Upper lobe of right lung (tissue), 1 donor: ENCODE measurements around the gene MYO16. TPM values are rescaled to one million over a fixed set of nuclear protein-coding genes. Genes with fewer than 3 reads are reported as not detected.
A peak's percentile ranks its signal among the peaks of the same experiment; 100 is the strongest.

Experiments
- ATAC-seq: fragments of 200-7000 bp; cut with Tn5 transposase; one replicate; pipeline ENCODE4 v1.9.1; 2020; ENCODE audit warnings: mild to moderate bottlenecking, moderate library complexity
- DNase-seq: peaks from one replicate; pipeline ENCODE4 v3.0.0-alpha.2; 2020
- H3K27ac ChIP-seq: fragments of 200-600 bp; one replicate; pipeline ENCODE4 v1.8.0; 2022
- H3K27me3 ChIP-seq: fragments of 200-600 bp; one replicate; pipeline ENCODE4 v1.8.0; 2022; ENCODE audit warnings: mild to moderate bottlenecking
- H3K36me3 ChIP-seq: fragments of 200-600 bp; one replicate; pipeline ENCODE4 v1.8.0; 2022
- H3K4me1 ChIP-seq: fragments of 200-600 bp; one replicate; pipeline ENCODE4 v1.8.0; 2022
- H3K4me3 ChIP-seq: fragments of 200-600 bp; one replicate; pipeline ENCODE4 v1.8.0; 2022; ENCODE audit warnings: mild to moderate bottlenecking
- H3K9me3 ChIP-seq: fragments of 200-600 bp; one replicate; pipeline ENCODE4 v1.8.0; 2022
- intact Hi-C: fragments of 100-400 bp; cut with DNase I; formaldehyde crosslinking; loops from one replicate; pipeline ENCODE4 v1.11.0; 2022
- total RNA-seq: library from RNA; stranded (reverse); fragmentation: NEBNext Ultra II Directional; extraction: Animal tissue kit (Norgen Biotek cat#: 25700); gene quantifications from one replicate; pipeline ENCODE4 v1.2.1, GENCODE V29; 2021
- TF ChIP-seq, protein P1 (sequence below): fragments of 200-600 bp; IDR thresholded peaks from one replicate; pipeline ENCODE4 v1.8.0; 2022; ENCODE audit warnings: antibody characterized with exemption
- donor health status: DM: no; HTN: yes; CAD: no; lungs with severe emphysema.

MYO16 gene
- total RNA-seq, 1 donor from 2014 or later: 0.46 TPM

DNA sequence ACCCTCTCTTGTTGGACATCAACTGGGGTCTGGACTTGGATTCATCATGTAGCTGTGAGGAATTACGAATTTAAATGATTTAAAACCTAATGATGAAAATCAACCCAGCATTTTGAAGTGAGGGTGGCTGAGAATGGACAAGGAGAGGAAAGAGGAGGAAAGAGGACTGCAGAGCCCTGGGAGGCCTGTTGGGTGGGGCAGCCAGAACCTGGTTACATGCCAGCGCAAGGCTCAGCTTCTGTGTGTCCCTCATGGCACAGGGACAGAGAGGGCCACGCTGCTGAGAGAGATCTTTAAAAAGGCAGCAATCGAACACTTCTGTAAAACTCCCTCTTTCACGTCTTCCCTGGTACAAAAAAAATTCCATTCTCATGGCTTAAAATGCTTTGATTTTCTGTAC is 292.7 kb downstream of the MYO16 start:
- DNase-seq (no peak), ATAC-seq (no peak)
- TF ChIP-seq, protein P1, sequence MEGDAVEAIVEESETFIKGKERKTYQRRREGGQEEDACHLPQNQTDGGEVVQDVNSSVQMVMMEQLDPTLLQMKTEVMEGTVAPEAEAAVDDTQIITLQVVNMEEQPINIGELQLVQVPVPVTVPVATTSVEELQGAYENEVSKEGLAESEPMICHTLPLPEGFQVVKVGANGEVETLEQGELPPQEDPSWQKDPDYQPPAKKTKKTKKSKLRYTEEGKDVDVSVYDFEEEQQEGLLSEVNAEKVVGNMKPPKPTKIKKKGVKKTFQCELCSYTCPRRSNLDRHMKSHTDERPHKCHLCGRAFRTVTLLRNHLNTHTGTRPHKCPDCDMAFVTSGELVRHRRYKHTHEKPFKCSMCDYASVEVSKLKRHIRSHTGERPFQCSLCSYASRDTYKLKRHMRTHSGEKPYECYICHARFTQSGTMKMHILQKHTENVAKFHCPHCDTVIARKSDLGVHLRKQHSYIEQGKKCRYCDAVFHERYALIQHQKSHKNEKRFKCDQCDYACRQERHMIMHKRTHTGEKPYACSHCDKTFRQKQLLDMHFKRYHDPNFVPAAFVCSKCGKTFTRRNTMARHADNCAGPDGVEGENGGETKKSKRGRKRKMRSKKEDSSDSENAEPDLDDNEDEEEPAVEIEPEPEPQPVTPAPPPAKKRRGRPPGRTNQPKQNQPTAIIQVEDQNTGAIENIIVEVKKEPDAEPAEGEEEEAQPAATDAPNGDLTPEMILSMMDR: no peak

DNA sequence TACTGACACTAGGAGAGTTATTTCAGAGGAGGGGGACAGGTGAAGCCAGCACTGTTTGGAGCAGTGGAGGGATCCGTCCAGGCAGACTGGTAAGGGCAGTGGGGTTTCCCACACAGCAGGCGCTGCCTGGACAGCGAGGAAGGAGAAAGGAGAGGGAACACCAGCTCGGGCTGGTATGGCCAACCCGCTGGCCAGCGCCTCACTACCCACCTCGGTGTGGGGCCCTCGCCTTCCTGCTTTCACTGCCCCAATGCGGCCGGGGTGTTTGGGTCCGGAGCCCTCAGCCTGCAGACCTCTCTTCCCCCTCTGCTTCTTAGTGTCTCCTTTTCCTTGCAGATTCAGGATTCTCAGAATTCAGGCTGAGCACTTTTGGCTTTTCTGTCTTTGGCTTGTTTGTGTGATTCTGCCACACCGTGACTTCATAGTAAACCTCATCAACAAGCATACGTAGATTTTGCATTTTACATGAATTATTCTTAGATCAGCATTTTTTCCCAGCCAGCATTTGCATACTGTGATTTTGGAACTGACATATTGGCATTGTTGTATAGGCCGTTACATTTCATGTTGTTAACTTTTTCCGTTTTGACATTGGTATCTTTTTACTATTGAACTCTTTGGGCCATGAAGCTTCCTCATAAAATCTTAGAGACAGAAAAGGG is 294.1 kb downstream of the MYO16 start:
- H3K27me3 ChIP-seq: no peaks in the 10 kb centered on the region
- TF ChIP-seq, protein P1: no peak
- DNase-seq (no peak), ATAC-seq (peak; percentile 12)
- no peak overlapping the region for H3K4me3 ChIP-seq
- intact Hi-C loops: no loop called here
- no peaks in the 10 kb centered on the region for H3K36me3 ChIP-seq
- H3K4me1 ChIP-seq: no peaks in the 10 kb centered on the region
- no peak overlapping the region for H3K27ac ChIP-seq
- H3K9me3 ChIP-seq: no peaks in the 10 kb centered on the region

More for the DNA sequence above, 292.7 kb downstream of the MYO16 start:
- Histone ChIP-seq H3K4me1 (no peaks in the 10 kb centered on the region), H3K4me3 (no peak overlapping the region), H3K27ac (no peak overlapping the region), H3K9me3 (no peaks in the 10 kb centered on the region), H3K36me3 (no peaks in the 10 kb centered on the region), H3K27me3 (no peaks in the 10 kb centered on the region)
- intact Hi-C loops: no loop called here

GRCh38 chr13:108924134-108924533 is 294.7 kb downstream of the MYO16 start:
- TF ChIP-seq, protein P1: no peak
- no peaks in the 10 kb centered on the region for H3K36me3 ChIP-seq
- no peak overlapping the region for H3K27ac ChIP-seq
- no peaks in the 10 kb centered on the region for H3K4me1 ChIP-seq
- no peak overlapping the region for H3K4me3 ChIP-seq
- ATAC-seq (no peak), DNase-seq (no peak)
- intact Hi-C loops: no loop called here
- no peaks in the 10 kb centered on the region for H3K9me3 ChIP-seq
- H3K27me3 ChIP-seq: no peaks in the 10 kb centered on the region

DNA sequence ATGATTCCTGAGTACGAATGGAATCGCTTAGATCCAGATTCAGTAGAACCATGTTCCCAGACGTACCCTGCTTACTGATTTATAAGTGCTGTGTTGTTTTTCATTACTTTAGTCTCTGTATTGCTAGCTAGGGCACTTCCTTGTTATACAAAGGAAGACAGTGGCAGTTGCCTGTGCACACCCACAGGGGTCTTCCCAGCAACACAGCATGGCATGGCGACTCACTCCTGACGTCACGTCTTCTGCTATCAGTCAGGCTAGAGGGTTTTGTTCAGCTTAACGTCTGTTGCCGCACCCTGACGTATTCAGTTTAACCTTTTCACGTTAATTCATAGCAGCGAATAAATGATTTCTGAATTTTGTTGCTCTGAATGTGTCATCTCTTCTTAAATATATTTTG is 295.1 kb downstream of the MYO16 start:
- no peaks in the 10 kb centered on the region for H3K27me3 ChIP-seq
- H3K36me3 ChIP-seq: no peaks in the 10 kb centered on the region
- no peak overlapping the region for H3K4me3 ChIP-seq
- no peaks in the 10 kb centered on the region for H3K4me1 ChIP-seq
- TF ChIP-seq, protein P1: no peak
- intact Hi-C loops: no loop called here
- H3K27ac ChIP-seq: no peak overlapping the region
- ATAC-seq: no peak
- no peaks in the 10 kb centered on the region for H3K9me3 ChIP-seq
- no peak for DNase-seq

GRCh38 chr13:108925070-108925469 is 295.7 kb downstream of the MYO16 start:
- TF ChIP-seq, protein P1: no peak
- Histone ChIP-seq H3K9me3 (no peaks in the 10 kb centered on the region), H3K27ac (no peak overlapping the region), H3K36me3 (no peaks in the 10 kb centered on the region), H3K27me3 (no peaks in the 10 kb centered on the region), H3K4me1 (no peaks in the 10 kb centered on the region), H3K4me3 (no peak overlapping the region)
- no peak for ATAC-seq
- intact Hi-C loops: no loop called here
- DNase-seq: no peak

DNA sequence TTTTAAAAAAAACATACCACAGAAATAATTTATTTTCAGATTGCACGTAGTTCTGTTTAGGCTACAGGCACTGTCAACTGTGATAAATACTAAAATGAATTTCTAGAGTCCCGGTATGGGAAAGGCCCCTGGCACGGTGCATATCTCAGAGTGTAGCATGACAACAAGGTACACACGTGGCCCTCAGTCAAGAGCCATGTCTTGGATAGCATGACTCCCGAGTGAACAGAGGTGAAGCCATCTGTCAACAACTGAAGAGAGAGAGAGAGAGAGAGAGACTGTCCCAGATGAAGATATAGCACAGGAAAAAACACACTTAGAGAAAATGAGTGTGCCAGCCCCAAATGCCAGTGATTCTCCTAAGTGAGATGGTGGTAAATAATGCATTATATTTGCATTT is 297.5 kb downstream of the MYO16 start:
- no peak for DNase-seq
- intact Hi-C loops: no loop called here
- Histone ChIP-seq H3K4me1 (no peaks in the 10 kb centered on the region), H3K27ac (no peak overlapping the region), H3K27me3 (no peaks in the 10 kb centered on the region), H3K36me3 (no peaks in the 10 kb centered on the region), H3K9me3 (no peaks in the 10 kb centered on the region), H3K4me3 (no peak overlapping the region)
- TF ChIP-seq, protein P1: no peak
- no peak for ATAC-seq
